HG03135 (cell line): ENCODE measurements around the gene ATOSA.

ENCODE experiments used
- ATAC-seq: cut with Tn5 transposase; IDR thresholded peaks from one replicate; pipeline ENCODE4 v1.9.1; 2021; ENCODE audit warnings: mild to moderate bottlenecking, moderate library complexity; ENCODE audit not compliant: unreplicated experiment

Gene ATOSA

DNA sequence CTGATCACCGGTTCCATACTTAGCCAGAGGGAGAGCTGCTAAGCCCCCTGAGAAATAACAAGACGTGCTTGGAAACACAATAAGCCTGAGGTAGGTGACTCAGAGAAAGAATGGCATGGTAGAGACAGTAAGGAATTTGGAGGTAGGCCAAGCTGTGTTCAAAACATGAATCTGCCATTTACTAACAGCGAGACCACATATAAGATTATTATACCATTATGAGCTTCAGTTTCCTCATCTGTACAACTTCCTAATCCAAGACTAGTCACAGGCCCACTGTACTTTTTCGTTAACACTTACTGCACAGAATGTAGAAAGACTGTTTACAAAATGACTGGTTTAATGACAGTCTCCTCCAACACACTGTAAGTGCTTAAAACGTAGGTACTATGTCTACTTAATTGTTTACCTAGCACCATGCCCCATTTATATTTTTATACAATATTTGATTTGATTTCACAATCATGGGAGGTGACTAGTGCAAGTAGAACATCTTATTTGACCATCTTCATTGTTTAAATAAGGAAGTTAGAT is 25.7 kb downstream of the ATOSA start:
- ATAC-seq = no peak

DNA sequence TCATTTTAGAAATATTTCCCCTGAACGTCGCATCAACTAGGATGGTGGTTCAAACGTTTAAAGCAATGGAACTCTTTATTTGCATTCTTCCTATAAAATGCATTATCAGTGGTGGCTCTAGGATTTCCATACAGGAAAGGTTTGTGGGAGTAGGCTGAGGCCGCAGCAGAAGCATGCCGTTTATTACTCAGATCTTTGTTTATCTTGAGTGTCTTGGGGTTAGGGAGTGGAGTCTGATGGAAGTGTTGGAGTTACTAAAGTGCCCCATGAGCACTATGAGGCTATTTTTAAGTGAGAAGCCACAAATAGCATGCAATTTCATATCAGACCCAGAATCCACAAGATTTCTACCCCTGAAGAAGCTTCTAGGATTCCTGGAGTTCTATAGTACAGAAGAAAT is 26.2 kb downstream of the ATOSA start:
- ATAC-seq = no peak

DNA sequence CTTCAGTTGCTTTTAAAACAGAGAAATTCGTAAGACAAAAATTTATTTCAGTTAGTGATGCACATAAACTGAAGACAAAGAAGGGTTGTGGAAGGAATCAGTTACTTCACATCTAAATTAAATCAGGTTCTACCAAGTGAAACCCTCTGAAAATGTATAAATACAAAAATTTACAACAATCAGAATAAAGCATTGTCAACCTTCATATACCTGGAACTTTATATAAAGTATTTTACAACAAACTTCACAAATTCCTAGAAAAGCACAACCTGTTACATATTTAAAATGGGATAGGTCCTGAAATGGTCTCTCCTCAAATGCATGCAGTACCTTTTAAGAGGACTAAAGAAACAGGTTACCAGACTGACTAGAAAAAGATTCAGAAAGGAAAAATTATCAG is 26.9 kb downstream of the ATOSA start:
- no peak for ATAC-seq

DNA sequence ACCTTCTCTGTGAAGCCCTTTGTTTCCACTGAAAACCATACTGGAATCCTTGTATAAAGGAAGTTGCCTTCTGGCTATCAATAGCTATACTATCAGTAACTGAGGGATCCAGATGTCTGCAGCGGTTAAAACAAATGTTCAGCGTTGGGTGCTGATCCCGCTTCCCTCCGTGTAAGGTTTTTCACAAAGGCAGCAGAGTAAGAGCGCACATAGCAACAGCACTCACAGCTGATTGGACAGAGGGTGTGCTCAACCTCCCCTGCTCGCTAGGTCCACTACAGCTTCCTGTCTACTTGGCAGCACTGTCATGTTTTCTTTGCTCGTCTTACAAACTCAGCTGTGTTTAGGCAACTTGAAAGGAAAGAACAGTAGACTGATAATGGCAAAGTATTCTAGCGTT is 27.3 kb downstream of the ATOSA start:
- ATAC-seq = peak; percentile 91

DNA sequence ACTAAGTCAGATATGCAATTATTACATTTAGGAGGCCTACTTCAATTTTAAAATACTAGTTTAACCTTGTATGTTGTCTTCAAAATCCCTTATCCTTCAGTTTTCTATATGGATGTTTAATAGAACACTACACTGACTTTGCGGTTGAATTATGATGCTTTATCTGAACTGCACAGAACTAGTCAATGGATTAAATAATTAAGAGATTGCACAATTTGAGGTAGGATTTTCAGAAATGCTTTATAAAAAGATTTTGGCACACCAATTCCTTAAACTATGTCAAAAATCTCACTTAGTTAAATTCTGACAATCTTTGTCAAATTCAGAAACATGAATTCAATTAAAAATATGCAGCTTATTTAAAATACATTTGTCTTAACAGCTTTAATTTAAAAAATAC is 28.1 kb downstream of the ATOSA start:
- ATAC-seq = no peak

DNA sequence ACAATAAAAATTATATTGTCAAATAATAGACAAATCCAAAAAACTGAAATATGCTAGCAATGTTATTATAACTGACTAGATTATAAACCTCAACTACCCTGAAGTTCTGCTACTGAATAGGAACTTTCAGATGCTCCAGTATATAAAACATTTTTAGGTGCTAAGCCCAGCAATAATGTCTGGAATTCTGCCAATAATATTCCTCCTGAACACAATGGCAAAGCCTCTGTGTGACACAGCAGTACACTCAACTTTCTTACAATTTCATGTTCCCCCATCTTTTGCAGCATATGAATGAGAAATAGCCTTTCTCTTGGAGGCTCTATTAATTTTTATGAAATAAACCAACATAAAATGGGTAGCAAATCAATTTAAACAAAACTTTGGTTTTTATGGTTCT is 29.5 kb downstream of the ATOSA start:
- no peak for ATAC-seq

DNA sequence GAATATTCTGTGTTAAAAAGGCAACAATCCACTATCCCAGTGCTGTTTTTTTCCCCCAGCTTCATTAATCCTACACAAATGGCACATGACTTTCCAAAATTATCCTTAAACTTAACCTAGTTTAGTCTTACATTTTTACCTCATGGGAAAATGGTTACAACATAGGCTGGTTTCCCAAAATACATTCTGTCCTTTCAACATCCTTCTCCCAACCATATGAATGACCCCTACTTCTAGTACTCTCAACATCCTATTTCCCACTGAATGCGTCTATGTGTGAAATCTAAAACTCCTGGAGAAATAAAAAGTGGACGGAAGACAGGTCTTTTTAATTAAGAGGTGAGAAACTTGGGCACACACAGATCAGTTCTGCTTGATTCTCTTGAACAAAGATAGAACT is 33.3 kb downstream of the ATOSA start:
- ATAC-seq = no peak

DNA sequence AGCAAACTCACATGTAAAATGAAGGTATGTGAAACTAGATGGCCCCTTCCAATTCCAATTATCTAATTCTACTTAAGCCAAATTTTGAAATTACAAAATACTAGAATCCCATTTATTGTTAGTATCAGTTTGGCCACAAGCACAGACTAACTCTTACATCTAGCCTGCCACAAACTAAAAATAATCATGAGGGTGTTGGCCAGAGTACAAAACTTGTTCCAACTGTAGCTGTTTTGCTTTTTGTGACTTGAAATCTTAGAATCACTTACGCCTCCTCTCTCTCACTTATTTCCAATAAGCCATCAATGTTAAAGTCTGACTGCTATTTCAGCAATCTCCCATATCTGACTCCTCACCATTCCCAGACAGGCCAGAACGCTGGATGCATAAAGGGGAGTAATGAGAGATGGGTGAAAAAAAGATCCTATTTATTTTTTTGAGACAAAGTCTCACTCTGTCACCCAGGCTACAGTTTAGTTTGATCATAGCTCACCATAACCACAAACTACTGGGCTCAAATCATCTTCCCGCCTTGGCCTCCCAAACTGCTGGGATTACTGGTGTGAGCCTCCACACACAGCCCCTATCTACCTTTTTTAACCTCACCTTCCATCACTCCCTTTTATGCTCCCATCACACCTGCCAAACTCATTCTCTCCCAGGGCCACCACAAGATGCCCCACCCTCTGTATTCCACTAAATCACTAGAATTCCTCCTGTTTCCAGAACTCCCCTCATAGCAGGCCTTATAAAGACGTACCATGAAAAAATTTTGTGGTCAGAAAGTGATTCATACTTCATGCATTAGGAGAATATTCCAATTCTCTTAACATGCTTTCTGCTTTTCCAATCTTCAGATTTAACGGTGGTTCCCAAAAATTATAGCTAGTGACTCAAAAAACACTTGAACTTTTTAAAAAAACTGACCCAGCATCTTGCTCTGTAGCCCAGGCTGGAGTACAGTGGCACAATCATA is 36.5 kb downstream of the ATOSA start:
- no peak for ATAC-seq

DNA sequence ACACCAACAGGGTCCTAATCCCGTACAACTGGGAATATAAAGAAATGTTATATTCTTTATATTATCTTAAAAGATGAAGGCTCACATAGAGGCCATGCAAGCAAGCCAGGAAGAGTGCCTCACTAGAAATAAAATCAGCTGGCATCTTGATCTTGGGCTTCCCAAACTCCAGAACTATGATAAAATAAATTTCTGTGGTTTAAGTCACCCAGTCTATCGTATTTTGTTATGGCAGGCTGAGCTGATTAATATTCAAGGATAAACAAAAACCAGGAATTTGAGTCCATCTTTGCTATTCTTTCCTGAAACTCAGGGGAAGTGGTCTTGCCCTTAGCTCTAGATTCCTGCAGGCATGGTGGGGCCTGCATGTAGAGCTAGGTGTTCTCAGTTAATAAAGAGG is 42.7 kb downstream of the ATOSA start:
- no peak for ATAC-seq

DNA sequence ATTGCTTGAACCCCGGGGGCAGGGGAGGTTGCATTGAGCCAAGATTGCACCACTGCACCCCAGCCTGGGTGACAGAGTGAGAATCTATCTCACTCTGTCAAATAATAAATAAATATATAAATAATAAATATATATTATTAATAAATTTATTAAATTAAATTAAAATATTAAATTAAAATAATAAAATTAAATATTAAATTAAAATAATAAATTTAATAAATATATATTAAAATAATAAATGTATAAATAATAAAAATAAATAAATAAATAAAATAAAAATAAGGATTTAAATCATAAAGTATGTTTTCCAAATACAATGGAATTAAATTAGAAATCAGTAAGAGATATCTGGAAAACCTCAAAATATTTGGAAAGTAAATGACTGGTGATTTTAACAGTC is 43.3 kb downstream of the ATOSA start:
- no peak for ATAC-seq
